Right lobe of liver (tissue), 6 donors: ENCODE measurements around the gene ST8SIA5. TPM values are rescaled to one million over a fixed set of nuclear protein-coding genes. Genes with fewer than 3 reads are reported as not detected.

Experiments used
- ATAC-seq, 4 donors: fragments of 200-7000 bp; cut with Tn5 transposase; one replicate each; pipeline ENCODE4 v1.9.1; 2020; ENCODE audit warnings: mild to moderate bottlenecking in 4 of 4, moderate library complexity in 4 of 4
- DNase-seq, 3 donors: peaks; one replicate each; pipeline ENCODE4 v3.0.0-alpha.2; 2020
- H3K27ac ChIP-seq, 3 donors: fragments of 200-600 bp; one replicate each; pipeline ENCODE4 v1.8.0; 2022
- H3K27me3 ChIP-seq, 2 donors: fragments of 200-600 bp; one replicate each; pipeline ENCODE4 v1.8.0; 2022
- H3K36me3 ChIP-seq, 4 donors: fragments of 200-600 bp; sonication (generic) in 1 of 4; one replicate each; pipeline versions ENCODE4 v1.5.1 to v1.8.0; 2017 to 2022; ENCODE audit warnings: control low read depth in 1 of 4
- H3K4me1 ChIP-seq, 4 donors: fragments of 200-600 bp; sonication (generic) in 1 of 4; one replicate each; pipeline versions ENCODE4 v1.5.1 to v1.8.0; 2017 to 2022; ENCODE audit warnings: control low read depth in 1 of 4
- H3K4me3 ChIP-seq, 3 donors: fragments of 200-600 bp; one replicate each; pipeline ENCODE4 v1.8.0; 2022
- H3K9me3 ChIP-seq, 4 donors: fragments of 200-600 bp; sonication (generic) in 1 of 4; one replicate each; pipeline versions ENCODE4 v1.5.1 to v1.8.0; 2017 to 2022; ENCODE audit warnings: control low read depth in 1 of 4
- POLR2A ChIP-seq: fragments of 450-650 bp; IDR thresholded peaks from one replicate; pipeline ENCODE4 v1.6.1; 2017; ENCODE audit warnings: antibody characterized with exemption, mild to moderate bottlenecking
- WGBS: methylation state at CpG from one replicate; pipeline ENCODE4 v1.1.6; 2018; ENCODE audit warnings: low coverage, low lambda C conversion rate; ENCODE audit not compliant: insufficient coverage; ENCODE audit errors: missing lambda C conversion rate; 5-methylcytosine and 5-hydroxymethylcytosine counted together
- intact Hi-C, 2 donors: fragments of 100-400 bp; cut with DNase I; formaldehyde crosslinking; loops; one replicate each; pipeline versions ENCODE4 v1.11.2 to v1.14.1; 2022
- total RNA-seq, 6 experiments: library from RNA; depleted of rRNA in 2 of 6; stranded (reverse); fragments of >200 nt in 2 of 6; fragmentation: NEBNext Ultra II Directional in 3 of 6; extraction: Animal tissue kit (Norgen Biotek cat#: 25700) in 3 of 6; gene quantifications; one replicate each; pipeline versions ENCODE4 v1.1.0 to v1.2.4, GENCODE V29; 2016 to 2023
- TF ChIP-seq, protein P1 (sequence below), 4 donors: fragments of 200-600 bp in 3 of 4; fragments of 450-650 bp in 1 of 4; IDR thresholded peaks; one replicate each; pipeline versions ENCODE4 v1.5.1 to v1.8.0; 2016 to 2022; ENCODE audit warnings: antibody characterized with exemption in 4 of 4, mild to moderate bottlenecking in 2 of 4
- donor health status: DM: no; HTN: yes; CAD: no.
- donor health status: DM: no; HTN: no; CAD: no.
- donor health status: DM: no; HTN: no; CAD: no.
- donor health status: DM: no; HTN: yes; CAD: no.
- donor health status: DM: no; HTN: yes; CAD: no.

The ST8SIA5 gene
- total RNA-seq, 6 experiments from 2014 or later, result 0.07 to 0.92 TPM; not detected in 4

DNA sequence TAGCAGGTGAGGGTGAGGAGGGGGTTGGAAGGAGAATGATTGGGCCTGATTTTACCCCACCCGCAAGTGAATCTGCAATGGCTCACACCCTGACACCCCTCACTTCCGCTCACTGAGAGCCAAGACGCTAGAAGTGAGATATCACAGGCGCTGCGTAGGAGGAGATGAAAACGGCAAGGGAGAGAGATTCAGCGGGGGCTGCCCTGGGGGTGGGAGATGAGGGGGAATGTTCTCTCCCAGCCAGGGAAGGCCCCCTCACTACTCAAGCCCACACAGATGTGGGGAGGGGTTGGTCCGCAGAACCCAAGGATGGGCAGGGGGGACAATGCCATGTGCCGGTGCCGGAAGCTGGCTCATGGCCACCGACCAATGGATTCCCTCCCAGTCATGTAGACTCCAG, 132.7 kb downstream of the ST8SIA5 start:
- no peaks in the 10 kb centered on the region for H3K9me3 ChIP-seq
- ATAC-seq (no peak), DNase-seq (no peak)
- H3K27ac ChIP-seq, result no peak overlapping the region
- intact Hi-C loops, result no loop called here
- 73% methylated on average over 5 of the region's 11 CpGs for WGBS
- TF ChIP-seq, protein P1, sequence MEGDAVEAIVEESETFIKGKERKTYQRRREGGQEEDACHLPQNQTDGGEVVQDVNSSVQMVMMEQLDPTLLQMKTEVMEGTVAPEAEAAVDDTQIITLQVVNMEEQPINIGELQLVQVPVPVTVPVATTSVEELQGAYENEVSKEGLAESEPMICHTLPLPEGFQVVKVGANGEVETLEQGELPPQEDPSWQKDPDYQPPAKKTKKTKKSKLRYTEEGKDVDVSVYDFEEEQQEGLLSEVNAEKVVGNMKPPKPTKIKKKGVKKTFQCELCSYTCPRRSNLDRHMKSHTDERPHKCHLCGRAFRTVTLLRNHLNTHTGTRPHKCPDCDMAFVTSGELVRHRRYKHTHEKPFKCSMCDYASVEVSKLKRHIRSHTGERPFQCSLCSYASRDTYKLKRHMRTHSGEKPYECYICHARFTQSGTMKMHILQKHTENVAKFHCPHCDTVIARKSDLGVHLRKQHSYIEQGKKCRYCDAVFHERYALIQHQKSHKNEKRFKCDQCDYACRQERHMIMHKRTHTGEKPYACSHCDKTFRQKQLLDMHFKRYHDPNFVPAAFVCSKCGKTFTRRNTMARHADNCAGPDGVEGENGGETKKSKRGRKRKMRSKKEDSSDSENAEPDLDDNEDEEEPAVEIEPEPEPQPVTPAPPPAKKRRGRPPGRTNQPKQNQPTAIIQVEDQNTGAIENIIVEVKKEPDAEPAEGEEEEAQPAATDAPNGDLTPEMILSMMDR (IDR thresholded peaks at IDR 0.05), result no peak
- TF ChIP-seq POLR2A, result no peak
- H3K36me3 ChIP-seq, result no peaks in the 10 kb centered on the region
- no peak overlapping the region for H3K4me3 ChIP-seq
- H3K4me1 ChIP-seq, result no peaks in the 10 kb centered on the region
- no peaks in the 10 kb centered on the region for H3K27me3 ChIP-seq

DNA sequence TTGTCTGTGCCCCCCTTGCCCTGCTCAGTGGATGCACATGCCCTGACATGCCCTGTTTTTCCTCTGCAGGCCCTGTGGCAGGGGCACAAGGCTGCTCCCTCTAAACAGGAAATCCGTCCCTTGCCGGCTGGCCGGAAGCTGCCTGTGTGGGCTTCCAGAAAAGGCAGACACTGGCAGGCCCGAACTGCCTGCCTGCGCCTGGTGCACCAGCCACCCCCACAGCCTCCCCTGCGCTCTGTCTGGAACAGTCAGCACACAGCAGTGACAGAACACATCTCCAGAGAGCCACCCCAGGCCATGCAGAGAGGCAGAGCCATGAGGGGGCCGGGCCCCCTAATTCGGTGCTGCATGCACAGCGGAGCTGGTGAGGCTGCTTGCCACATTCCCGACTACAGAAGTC, 133.3 kb downstream of the ST8SIA5 start:
- H3K4me3 ChIP-seq, result no peak overlapping the region
- no peak overlapping the region for H3K27ac ChIP-seq
- DNase-seq, result no peak
- no peaks in the 10 kb centered on the region for H3K36me3 ChIP-seq
- TF ChIP-seq, protein P1 (IDR thresholded peaks at IDR 0.05), result no peak
- no peak for TF ChIP-seq POLR2A
- WGBS, result no CpG with 5 or more reads among the region's 10 CpGs
- peak; percentile 18 to 54 (median 36) for ATAC-seq
- no peaks in the 10 kb centered on the region for H3K27me3 ChIP-seq
- no peaks in the 10 kb centered on the region for H3K9me3 ChIP-seq
- H3K4me1 ChIP-seq, result no peaks in the 10 kb centered on the region
- intact Hi-C loops, result no loop called here

DNA sequence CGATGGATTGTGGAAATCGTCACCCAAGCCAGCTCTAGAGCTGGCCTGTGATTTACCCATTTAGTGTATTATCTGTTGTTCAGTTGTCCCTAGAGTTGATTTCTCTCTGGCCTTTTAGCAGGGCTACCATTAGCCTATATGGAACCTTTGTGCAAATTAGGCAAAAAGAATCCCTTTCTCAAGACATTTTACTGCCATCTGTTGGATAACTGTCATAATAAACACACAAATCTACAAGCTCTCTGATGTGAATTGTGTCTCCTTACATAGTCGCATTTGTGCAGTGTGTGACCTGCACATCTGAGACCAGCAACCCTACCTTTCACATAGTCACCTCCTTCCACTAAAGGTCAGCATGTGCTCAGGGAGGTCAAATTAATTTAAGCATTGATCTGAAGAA, 133.9 kb downstream of the ST8SIA5 start:
- ATAC-seq (peak in 3 of 4 donors; percentile 11 to 52 (median 34)), DNase-seq (no peak)
- Histone ChIP-seq H3K9me3 (no peaks in the 10 kb centered on the region), H3K4me3 (no peak overlapping the region), H3K4me1 (no peaks in the 10 kb centered on the region), H3K27me3 (no peaks in the 10 kb centered on the region), H3K27ac (no peak overlapping the region), H3K36me3 (no peaks in the 10 kb centered on the region)
- intact Hi-C loops, result no loop called here
- WGBS, result 43% methylated on average over 1 of the region's 3 CpGs
- TF ChIP-seq POLR2A, result no peak
- TF ChIP-seq, protein P1 (IDR thresholded peaks at IDR 0.05), result peak in 2 of 4 donors; percentile 9 to 27

DNA sequence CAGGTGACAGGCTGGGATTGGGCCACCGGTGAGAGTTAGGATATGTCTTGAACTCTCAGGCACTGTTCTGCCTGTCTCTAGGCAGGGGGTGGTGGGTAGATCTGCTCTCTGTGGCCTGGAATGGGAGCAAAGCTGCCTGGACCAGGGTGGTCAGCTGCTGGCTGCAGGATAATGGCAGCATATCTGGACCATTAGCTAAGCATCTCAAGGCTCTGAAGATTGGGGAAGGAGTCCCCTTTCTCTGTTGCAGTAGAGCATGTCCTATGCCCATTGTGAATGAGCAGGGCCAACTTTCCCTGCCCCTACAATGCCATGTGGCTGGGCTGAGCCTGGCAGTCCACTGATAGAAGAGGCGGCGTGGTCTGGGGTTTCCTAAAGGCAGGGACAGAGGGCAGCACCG, 134.4 kb downstream of the ST8SIA5 start:
- ATAC-seq (no peak), DNase-seq (no peak)
- intact Hi-C loops, result no loop called here
- no peak overlapping the region for H3K4me3 ChIP-seq
- TF ChIP-seq, protein P1 (IDR thresholded peaks at IDR 0.05), result no peak
- TF ChIP-seq POLR2A, result no peak
- no peaks in the 10 kb centered on the region for H3K36me3 ChIP-seq
- H3K27ac ChIP-seq, result no peak overlapping the region
- H3K27me3 ChIP-seq, result no peaks in the 10 kb centered on the region
- H3K4me1 ChIP-seq, result no peaks in the 10 kb centered on the region
- no peaks in the 10 kb centered on the region for H3K9me3 ChIP-seq
- WGBS, result 100% methylated on average over 2 of the region's 4 CpGs

DNA sequence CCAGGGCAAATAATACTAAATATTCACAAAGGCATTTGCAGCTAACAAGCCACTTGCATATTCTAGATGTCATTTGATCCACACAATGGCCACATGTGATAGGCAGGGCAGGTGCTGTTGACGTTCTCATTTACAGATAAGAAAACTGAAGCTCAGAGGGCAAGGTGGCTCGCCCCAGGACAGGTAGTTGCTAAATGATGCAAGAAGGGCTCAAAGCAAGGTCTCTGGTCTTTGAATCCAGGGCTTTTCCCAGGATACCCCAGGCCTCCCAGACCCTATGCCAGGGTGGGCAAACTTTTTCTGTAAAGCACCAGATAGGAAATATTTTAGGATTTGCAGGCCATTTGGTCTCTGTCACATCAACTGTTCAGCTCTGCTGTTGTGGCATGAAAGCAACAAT, 135.0 kb downstream of the ST8SIA5 start:
- no peak for DNase-seq
- no peaks in the 10 kb centered on the region for H3K36me3 ChIP-seq
- H3K9me3 ChIP-seq, result no peaks in the 10 kb centered on the region
- H3K4me1 ChIP-seq, result no peaks in the 10 kb centered on the region
- TF ChIP-seq POLR2A, result no peak
- TF ChIP-seq, protein P1 (IDR thresholded peaks at IDR 0.05), result no peak
- no peak overlapping the region for H3K27ac ChIP-seq
- intact Hi-C loops, result no loop called here
- WGBS, result 63% methylated on average over 2 of the region's 2 CpGs
- peak in 1 of 4 donors; percentile 17 for ATAC-seq
- H3K27me3 ChIP-seq, result no peaks in the 10 kb centered on the region
- H3K4me3 ChIP-seq, result no peak overlapping the region
